ENCODE measurements around the gene UBQLN4. TPM values are rescaled to one million over a fixed set of nuclear protein-coding genes. Genes with fewer than 3 reads are reported as not detected.

Gene UBQLN4
- total and polyA plus RNA-seq, 9 of the 15 experiments (the other 6 are each of a cell fraction or from before 2014, with no cell fraction given) = 13.5 to 65.5 (median 37.0) TPM

DNA sequence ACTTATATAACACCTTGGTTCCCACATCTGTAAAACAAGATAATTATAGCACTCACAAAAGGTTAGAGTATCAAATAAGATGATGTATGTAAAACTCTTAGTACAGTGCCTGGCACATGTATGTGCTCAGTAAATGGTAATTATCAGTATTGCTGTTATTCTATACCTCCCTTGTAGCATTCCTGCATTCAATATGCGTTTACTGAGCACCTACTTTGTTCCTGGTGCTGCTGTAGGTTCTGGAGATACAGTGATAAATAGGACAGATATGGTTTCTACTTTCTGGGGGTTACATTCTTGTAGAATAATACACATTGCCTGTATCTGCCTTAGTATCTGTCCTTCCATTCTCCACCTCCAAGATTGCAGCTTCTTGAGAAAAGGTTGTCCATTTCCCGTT lies 31.6 kb downstream of the UBQLN4 start (continued):
- no peak for TF ChIP-seq KDM4B (IDR thresholded peaks at IDR 0.05; ENCODE audit: borderline replicate concordance in 2 of 2, low read depth in 1 of 2)
- TF ChIP-seq, protein P1, sequence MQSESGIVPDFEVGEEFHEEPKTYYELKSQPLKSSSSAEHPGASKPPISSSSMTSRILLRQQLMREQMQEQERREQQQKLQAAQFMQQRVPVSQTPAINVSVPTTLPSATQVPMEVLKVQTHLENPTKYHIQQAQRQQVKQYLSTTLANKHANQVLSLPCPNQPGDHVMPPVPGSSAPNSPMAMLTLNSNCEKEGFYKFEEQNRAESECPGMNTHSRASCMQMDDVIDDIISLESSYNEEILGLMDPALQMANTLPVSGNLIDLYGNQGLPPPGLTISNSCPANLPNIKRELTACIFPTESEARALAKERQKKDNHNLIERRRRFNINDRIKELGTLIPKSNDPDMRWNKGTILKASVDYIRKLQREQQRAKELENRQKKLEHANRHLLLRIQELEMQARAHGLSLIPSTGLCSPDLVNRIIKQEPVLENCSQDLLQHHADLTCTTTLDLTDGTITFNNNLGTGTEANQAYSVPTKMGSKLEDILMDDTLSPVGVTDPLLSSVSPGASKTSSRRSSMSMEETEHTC (IDR thresholded peaks at IDR 0.05) = no peak

DNA sequence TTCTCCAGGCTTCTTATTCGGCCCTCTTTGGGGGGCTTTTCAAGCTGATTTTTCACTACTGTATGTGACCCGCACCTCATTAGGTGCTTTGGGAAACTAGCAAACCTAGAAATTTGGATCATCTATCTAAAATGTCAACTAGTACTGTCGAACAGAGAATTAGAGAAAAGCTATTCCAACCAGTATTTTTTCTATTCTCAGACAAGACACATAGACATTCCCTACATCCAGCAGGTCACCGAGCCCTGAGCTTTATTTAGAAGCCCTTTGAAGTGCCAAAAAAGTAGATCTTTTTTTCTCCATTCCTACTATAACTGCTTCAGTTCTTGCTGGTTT lies 32.5 kb downstream of the UBQLN4 start:
- Histone ChIP-seq H4K20me1 (replicated peaks; ENCODE audit: control insufficient read depth, insufficient read depth, low read length) (no peaks in the 10 kb centered on the region), H3K4me3 (peak overlapping the region; percentile 72), H3K4me2 (ENCODE audit: insufficient read depth, low read length) (peak overlapping the region; percentile 89), H3K79me2 (ENCODE audit: control insufficient read depth, insufficient read depth, low read length) (peaks cover 26% of the 10 kb centered on the region), H2AFZ (ENCODE audit: low read depth, low read length) (peak overlapping the region; percentile 96), H3K27me3 (ENCODE audit: control insufficient read depth in 2 of 2, insufficient read depth in 2 of 2, low read length in 2 of 2) (no peaks in the 10 kb centered on the region), H3K27ac (ENCODE audit: extremely low read depth, low read depth, low read length) (peak overlapping the region; percentile 47), H3K4me1 (replicated peaks in 1 of 2; ENCODE audit: control insufficient read depth in 2 of 2, insufficient read depth in 2 of 2, low read length in 2 of 2) (peaks cover 10% of the 10 kb centered on the region in 2 experiments; a peak in 4 of 5 replicates), H3K9me3 (replicated peaks; ENCODE audit: control insufficient read depth, insufficient read depth, low read depth, low read length) (no peaks in the 10 kb centered on the region), H3K36me3 (ENCODE audit: control insufficient read depth, insufficient read depth, low read length) (peaks cover 34% of the 10 kb centered on the region; the same call in 2 of the 3 replicates), H3K9me1 (ENCODE audit: control insufficient read depth, insufficient read depth, low read length) (no peaks in the 10 kb centered on the region), H3K9ac (ENCODE audit: insufficient read depth in 1 of 2, low read depth in 2 of 2, low read length in 2 of 2) (peak overlapping the region; percentile 78 to 93; a peak in 3 of 4 replicates)
- no peak for ATAC-seq
- intact Hi-C loops (cut with micrococcal nuclease) (no loop called here), in situ Hi-C loops (cut with MboI) (no loop called here)
- BruUV-seq (replicated peaks) = no TSS peak
- FAIRE-seq = no peak
- POLR2A ChIA-PET = interaction anchor here (0.6 to 1.6 kb wide), 11 partner anchors 7 to 474 kb away, joined by 3 to 10 read pairs (median 3); partner anchors contain the start of genes GLMP and KHDC4
- WGBS (ENCODE audit: insufficient coverage, low coverage, missing lambda C conversion rate) = 5% methylated on average over 4 of the region's 4 CpGs
- TF ChIP-seq, protein P2, sequence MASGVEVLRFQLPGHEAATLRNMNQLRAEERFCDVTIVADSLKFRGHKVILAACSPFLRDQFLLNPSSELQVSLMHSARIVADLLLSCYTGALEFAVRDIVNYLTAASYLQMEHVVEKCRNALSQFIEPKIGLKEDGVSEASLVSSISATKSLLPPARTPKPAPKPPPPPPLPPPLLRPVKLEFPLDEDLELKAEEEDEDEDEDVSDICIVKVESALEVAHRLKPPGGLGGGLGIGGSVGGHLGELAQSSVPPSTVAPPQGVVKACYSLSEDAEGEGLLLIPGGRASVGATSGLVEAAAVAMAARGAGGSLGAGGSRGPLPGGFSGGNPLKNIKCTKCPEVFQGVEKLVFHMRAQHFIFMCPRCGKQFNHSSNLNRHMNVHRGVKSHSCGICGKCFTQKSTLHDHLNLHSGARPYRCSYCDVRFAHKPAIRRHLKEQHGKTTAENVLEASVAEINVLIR (CRISPR knock-in tag; IDR thresholded peaks at IDR 0.05) = no peak
- TF ChIP-seq GABPA (tag; conservative IDR thresholded peaks at IDR 0.05; ENCODE audit: low read depth) = peak; percentile 81
- peak in 1 of 4 experiments; percentile 10 for DNase-seq (ENCODE audit: extremely low read depth in 1 of 4, low spot score in 3 of 4)
- CTCF ChIA-PET (ENCODE audit: low intra/inter-chr PET ratio) = no interaction called here
